GM23248 (cell line): Measurements from ENCODE around the gene ZNF407. TPM values are rescaled to one million over a fixed set of nuclear protein-coding genes. Genes with fewer than 3 reads are reported as not detected.

Experiments used
- DNase-seq: peaks from one replicate; pipeline ENCODE4 v3.0.0-alpha.2; 2015
- H2AFZ ChIP-seq: fragments of 200-600 bp; sonication (generic); 2 replicates; pipeline ENCODE4 v1.6.1; 2016; ENCODE audit warnings: antibody characterized with exemption
- H3F3A ChIP-seq: fragments of 200-600 bp; sonication (generic); 2 replicates; pipeline ENCODE4 v1.6.1; 2016; ENCODE audit warnings: mild to moderate bottlenecking, antibody characterized with exemption, mixed run types; ENCODE audit not compliant: insufficient read depth
- H3K27ac ChIP-seq: fragments of 200-600 bp; sonication (generic); 2 replicates; pipeline ENCODE4 v1.5.1; 2016; ENCODE audit warnings: mild to moderate bottlenecking
- H3K27me3 ChIP-seq: fragments of 200-600 bp; sonication (generic); replicated peaks from 2 replicates; pipeline ENCODE4 v1.6.1; 2016; ENCODE audit warnings: mild to moderate bottlenecking; ENCODE audit not compliant: insufficient read depth
- H3K36me3 ChIP-seq: fragments of 200-600 bp; sonication (generic); 2 replicates; pipeline ENCODE4 v1.6.1; 2016; ENCODE audit warnings: low read depth, mild to moderate bottlenecking
- H3K4me1 ChIP-seq: fragments of 200-600 bp; sonication (generic); 2 replicates; pipeline ENCODE4 v1.6.1; 2016; ENCODE audit warnings: mild to moderate bottlenecking; ENCODE audit not compliant: insufficient read depth
- H3K4me2 ChIP-seq: fragments of 200-600 bp; sonication (generic); one replicate; pipeline ENCODE4 v1.6.1; 2016; ENCODE audit warnings: mild to moderate bottlenecking; ENCODE audit not compliant: unreplicated experiment
- H3K4me3 ChIP-seq: fragments of 200-600 bp; sonication (generic); 2 replicates; pipeline ENCODE4 v1.5.1; 2016; ENCODE audit warnings: mild to moderate bottlenecking
- H3K79me2 ChIP-seq: fragments of 200-600 bp; sonication (generic); 2 replicates; pipeline ENCODE4 v1.6.1; 2016; ENCODE audit warnings: mild to moderate bottlenecking; ENCODE audit not compliant: insufficient read depth
- H3K9ac ChIP-seq: fragments of 200-600 bp; sonication (generic); 2 replicates; pipeline ENCODE4 v1.6.1; 2016; ENCODE audit warnings: mild to moderate bottlenecking
- H3K9me2 ChIP-seq: fragments of 200-600 bp; sonication (generic); 2 replicates; pipeline ENCODE4 v1.6.1; 2016; ENCODE audit warnings: mixed run types, mild to moderate bottlenecking, moderate library complexity; ENCODE audit not compliant: insufficient read depth
- H3K9me3 ChIP-seq: fragments of 200-600 bp; sonication (generic); one replicate; pipeline ENCODE4 v1.6.1; 2017; ENCODE audit warnings: low read depth
- H4K20me1 ChIP-seq: fragments of 200-600 bp; sonication (generic); 2 replicates; pipeline ENCODE4 v1.6.0; 2016; ENCODE audit not compliant: insufficient read depth
- EZH2 ChIP-seq: fragments of 200-600 bp; sonication (generic); IDR thresholded peaks from 2 replicates; pipeline ENCODE4 v1.6.1; 2018; ENCODE audit warnings: antibody characterized with exemption, mild to moderate bottlenecking; ENCODE audit not compliant: insufficient read depth, poor library complexity, severe bottlenecking
- EZH2phosphoT487 ChIP-seq: fragments of 200-600 bp; sonication (generic); IDR thresholded peaks from 2 replicates; pipeline ENCODE4 v1.6.1; 2018; ENCODE audit warnings: antibody characterized with exemption, moderate library complexity, mild to moderate bottlenecking, low read depth; ENCODE audit not compliant: insufficient read depth
- WGBS, 2 experiments: methylation state at CpG; one replicate each; pipeline ENCODE4 v1.1.6; 2015 to 2017; ENCODE audit warnings: low lambda C conversion rate in 2 of 2, low coverage in 1 of 2; ENCODE audit errors: missing lambda C conversion rate in 2 of 2; 5-methylcytosine and 5-hydroxymethylcytosine counted together
- in situ Hi-C: fragments of 300-500 bp; cut with MboI; formaldehyde crosslinking; loops from 2 replicates; pipeline ENCODE4 v1.15.0; 2020
- polyA plus RNA-seq: library from polyadenylated mRNA; unstranded; fragments of >200 nt; fragmentation: Nextera tagmentation; extraction: Ambion mirVana; gene quantifications from 2 replicates; pipeline ENCODE4 v1.2.1, GENCODE V29; 2016
- total RNA-seq: library from RNA; depleted of rRNA; stranded (reverse); fragments of >200 nt; shearing (Covaris generic); gene quantifications from 2 replicates; pipeline ENCODE4 v1.2.3, GENCODE V29; 2014

The ZNF407 gene
- total and polyA plus RNA-seq, 2 experiments from 2014 or later = 2.6 to 6.3 TPM

- Histone ChIP-seq H3K79me2 (no peaks in the 10 kb centered on the region), H4K20me1 (no peaks in the 10 kb centered on the region), H3K9me2 (no peaks in the 10 kb centered on the region), H3K27ac (no peak overlapping the region), H3F3A (no peaks in the 10 kb centered on the region), H3K36me3 (no peaks in the 10 kb centered on the region; the same call in 1 of the 2 replicates), H3K4me1 (no peaks in the 10 kb centered on the region), H3K9me3 (no peaks in the 10 kb centered on the region), H3K4me3 (no peak overlapping the region), H2AFZ (no peak overlapping the region), H3K27me3 (no peaks in the 10 kb centered on the region), H3K9ac (no peak overlapping the region), H3K4me2 (no peak overlapping the region)
- TF ChIP-seq EZH2 (no peak), EZH2phosphoT487 (no peak)
- in situ Hi-C loops = loop anchor here (25.0 kb wide), 3 partner anchors 540 to 1690 kb away; partner anchors contain the start of genes PTGR3 and TSHZ1
- DNase-seq = no peak
- WGBS, 2 experiments = 84 to 85% methylated on average over 6 of the region's 6 CpGs
Observed at GRCh38 chr18:74672371-74672770, 74.7 kb downstream of the ZNF407 start.

GRCh38 chr18:74674487-74674886, 76.8 kb downstream of the ZNF407 start:
- no peaks in the 10 kb centered on the region for H3K9me2 ChIP-seq
- in situ Hi-C loops = loop anchor here (25.0 kb wide), 3 partner anchors 538 to 1688 kb away; partner anchors contain the start of genes PTGR3 and TSHZ1
- no peak overlapping the region for H3K4me3 ChIP-seq
- no peak for DNase-seq
- TF ChIP-seq EZH2phosphoT487 (no peak), EZH2 (no peak)
- no peak overlapping the region for H3K4me2 ChIP-seq
- no peaks in the 10 kb centered on the region for H3K9me3 ChIP-seq
- H2AFZ ChIP-seq = no peak overlapping the region
- H3K9ac ChIP-seq = no peak overlapping the region
- no peaks in the 10 kb centered on the region for H3F3A ChIP-seq
- H3K27ac ChIP-seq = no peak overlapping the region
- H3K79me2 ChIP-seq = no peaks in the 10 kb centered on the region
- no peaks in the 10 kb centered on the region; the same call in 1 of the 2 replicates for H3K36me3 ChIP-seq
- no peaks in the 10 kb centered on the region for H3K4me1 ChIP-seq
- no peaks in the 10 kb centered on the region for H4K20me1 ChIP-seq
- H3K27me3 ChIP-seq = no peaks in the 10 kb centered on the region
- WGBS, 2 experiments = 61% methylated on average over 2 of the region's 2 CpGs

- 81 to 82% methylated on average over 6 of the region's 6 CpGs for WGBS, 2 experiments
- no peaks in the 10 kb centered on the region for H3K4me1 ChIP-seq
- in situ Hi-C loops = no loop called here
- H3K4me2 ChIP-seq = no peak overlapping the region
- no peak overlapping the region for H3K27ac ChIP-seq
- DNase-seq = no peak
- no peaks in the 10 kb centered on the region for H3K9me3 ChIP-seq
- TF ChIP-seq EZH2phosphoT487 = no peak
- no peak for TF ChIP-seq EZH2
- H3K9me2 ChIP-seq = no peaks in the 10 kb centered on the region
- no peak overlapping the region for H2AFZ ChIP-seq
- no peak overlapping the region for H3K4me3 ChIP-seq
- H3K36me3 ChIP-seq = no peaks in the 10 kb centered on the region; the same call in 1 of the 2 replicates
- no peak overlapping the region for H3K9ac ChIP-seq
- H3K27me3 ChIP-seq = no peaks in the 10 kb centered on the region
- H3F3A ChIP-seq = no peaks in the 10 kb centered on the region
- no peaks in the 10 kb centered on the region for H3K79me2 ChIP-seq
- H4K20me1 ChIP-seq = no peaks in the 10 kb centered on the region
Observed at GRCh38 chr18:74679006-74679678, 81.5 kb downstream of the ZNF407 start.

- no peaks in the 10 kb centered on the region for H3K4me1 ChIP-seq
- H3K27me3 ChIP-seq = no peaks in the 10 kb centered on the region
- no peak overlapping the region for H3K9ac ChIP-seq
- no peak overlapping the region for H3K27ac ChIP-seq
- H3K36me3 ChIP-seq = no peaks in the 10 kb centered on the region; the same call in 1 of the 2 replicates
- no peaks in the 10 kb centered on the region for H3K9me2 ChIP-seq
- no peak overlapping the region for H3K4me3 ChIP-seq
- no peaks in the 10 kb centered on the region for H4K20me1 ChIP-seq
- no peak overlapping the region for H3K4me2 ChIP-seq
- H3K79me2 ChIP-seq = no peaks in the 10 kb centered on the region
- H3F3A ChIP-seq = no peaks in the 10 kb centered on the region
- H2AFZ ChIP-seq = no peak overlapping the region
- TF ChIP-seq EZH2phosphoT487 = no peak
- no peak for TF ChIP-seq EZH2
- DNase-seq = no peak
- H3K9me3 ChIP-seq = no peaks in the 10 kb centered on the region
- WGBS, 2 experiments = 99 to 100% methylated on average over 2 of the region's 2 CpGs
- in situ Hi-C loops = no loop called here
Observed at GRCh38 chr18:74679679-74680076, 82.0 kb downstream of the ZNF407 start.
